ENCODE data around the gene CREB3L2. TPM values are rescaled to one million over a fixed set of nuclear protein-coding genes. Genes with fewer than 3 reads are reported as not detected.

CREB3L2 gene
- total and polyA plus RNA-seq, 2 of the 13 experiments (the other 11 are each of a cell fraction or from before 2014, with no cell fraction given), result 22.1 to 41.1 TPM

GRCh38 chr7:138001529-138002095 is at the start of gene CREB3L2 (continued):
- no peak for TF ChIP-seq ZBTB40 (IDR thresholded peaks at IDR 0.05)
- TF ChIP-seq ZBTB40 (CRISPR knock-in tag; IDR thresholded peaks at IDR 0.05), result peak; percentile 57; the same call in 1 of the 2 replicates
- no peak for TF ChIP-seq HNF4G (IDR thresholded peaks at IDR 0.05; ENCODE audit: borderline replicate concordance, low read depth, low read length)
- no peak for TF ChIP-seq HNF4G (CRISPR knock-in tag; IDR thresholded peaks at IDR 0.05; ENCODE audit: borderline replicate concordance, low read depth)
- TF ChIP-seq NCOA5 (CRISPR knock-in tag; IDR thresholded peaks at IDR 0.05), result no peak
- no peak for TF ChIP-seq MTERF4 (CRISPR knock-in tag; IDR thresholded peaks at IDR 0.05)
- TF ChIP-seq DR1 (CRISPR knock-in tag; IDR thresholded peaks at IDR 0.05), result no peak
- TF ChIP-seq ZNF788 (CRISPR knock-in tag; IDR thresholded peaks at IDR 0.05; ENCODE audit: borderline replicate concordance), result no peak
- no peak for TF ChIP-seq ZNF646 (CRISPR knock-in tag; IDR thresholded peaks at IDR 0.05)
- TF ChIP-seq NFE2 (CRISPR knock-in tag; IDR thresholded peaks at IDR 0.05), result no peak
- TF ChIP-seq GPN1 (CRISPR knock-in tag; IDR thresholded peaks at IDR 0.05; ENCODE audit: borderline replicate concordance), result peak; percentile 33; the same call in 1 of the 2 replicates
